Endothelial cell of umbilical vein (primary cell): ENCODE measurements around the gene PADI1. TPM values are rescaled to one million over a fixed set of nuclear protein-coding genes. Genes with fewer than 3 reads are reported as not detected.

Source experiments
- BruUV-seq: library from RNA; stranded (reverse); fragments of 400-500 nt; replicated peaks from 2 replicates; lab custom pipeline; 2021; lab: Mats Ljungman, UMichigan
- CTCF ChIA-PET: fragments of 300-600, 350-600 bp; sonication (Branson Sonifier 250); formaldehyde crosslinking; loops from one replicate; lab custom pipeline; 2021; ENCODE audit warnings: antibody characterized with exemption, inconsistent platforms; lab: Charles Lee
- POLR2A ChIA-PET: fragments of 300-600, 350-600 bp; sonication (Branson Sonifier 250); formaldehyde crosslinking; loops from one replicate; lab custom pipeline; 2021; ENCODE audit warnings: antibody characterized with exemption, inconsistent platforms; lab: Charles Lee
- DNase-seq: peaks from one replicate; pipeline ENCODE4 v3.0.0-alpha.2; 2011; ENCODE audit warnings: low read depth, low spot score
- FAIRE-seq: peaks from 2 replicates; lab custom pipeline; 2011; peaks lifted over from hg19 to GRCh38; lab: Jason Lieb, UNC
- H2AFZ ChIP-seq: 2 replicates; pipeline ENCODE4 v1.6.0; 2012; ENCODE audit warnings: low read depth, low read length, control low read depth, inconsistent platforms
- H3K27ac ChIP-seq: 2 replicates; pipeline ENCODE4 v1.5.1; 2011; ENCODE audit warnings: low read depth, mild to moderate bottlenecking, control low read depth, low read length, moderate library complexity; ENCODE audit not compliant: insufficient read depth
- H3K27me3 ChIP-seq, 2 experiments: 2 replicates each; pipeline versions ENCODE4 v1.6.0 to v1.6.1; 2011; ENCODE audit warnings: low read length in 2 of 2, mixed read lengths in 1 of 2; ENCODE audit not compliant: control insufficient read depth in 2 of 2, insufficient read depth in 2 of 2
- H3K36me3 ChIP-seq, 2 experiments: 2 replicates in 1 of 2; 3 replicates in 1 of 2; pipeline ENCODE4 v1.5.1; 2011; ENCODE audit warnings: low read length in 2 of 2, mild to moderate bottlenecking in 1 of 2, moderate library complexity in 1 of 2; ENCODE audit not compliant: control insufficient read depth in 2 of 2, insufficient read depth in 2 of 2; ENCODE audit errors: extremely low read depth in 1 of 2
- H3K4me1 ChIP-seq: 3 replicates; pipeline ENCODE4 v1.5.1; 2011; ENCODE audit warnings: mild to moderate bottlenecking, low read length; ENCODE audit not compliant: control insufficient read depth, insufficient read depth; ENCODE audit errors: extremely low read depth
- H3K4me2 ChIP-seq: 2 replicates; pipeline ENCODE4 v1.6.1; 2011; ENCODE audit warnings: low read length, control low read depth, mixed read lengths; ENCODE audit not compliant: insufficient read depth
- H3K4me3 ChIP-seq, 3 experiments: fragments of 200-600 bp in 1 of 3; sonication (generic), shearing (Covaris generic) in 1 of 3; replicated peaks in 1 of 3; 2 replicates each; pipeline ENCODE4 v1.5.1; 2011 to 2016; ENCODE audit warnings: control low read depth in 3 of 3, low read length in 3 of 3, mild to moderate bottlenecking in 2 of 3, inconsistent platforms in 1 of 3, low read depth in 1 of 3, moderate library complexity in 1 of 3; ENCODE audit not compliant: insufficient read depth in 1 of 3
- H3K79me2 ChIP-seq: 2 replicates; pipeline ENCODE4 v1.6.0; 2012; ENCODE audit warnings: low read length, inconsistent platforms; ENCODE audit not compliant: control insufficient read depth, insufficient read depth
- H3K9ac ChIP-seq: replicated peaks from 2 replicates; pipeline ENCODE3; 2011; ENCODE audit warnings: low read length, control low read depth; ENCODE audit not compliant: insufficient read depth; ENCODE audit errors: extremely low read depth
- H3K9me1 ChIP-seq: replicated peaks from 3 replicates; pipeline ENCODE4 v1.6.0; 2011; ENCODE audit warnings: mild to moderate bottlenecking, low read length; ENCODE audit not compliant: control insufficient read depth, insufficient read depth; ENCODE audit errors: extremely low read depth
- H3K9me3 ChIP-seq: replicated peaks from 2 replicates; pipeline ENCODE4 v1.5.1; 2012; ENCODE audit warnings: low read length, inconsistent platforms; ENCODE audit not compliant: control insufficient read depth, insufficient read depth
- H4K20me1 ChIP-seq: replicated peaks from 2 replicates; pipeline ENCODE3; 2011; ENCODE audit warnings: mild to moderate bottlenecking, low read length; ENCODE audit not compliant: control insufficient read depth, insufficient read depth; ENCODE audit errors: extremely low read depth
- CTCF ChIP-seq, 2 donors: IDR thresholded peaks; 1 replicate in 1 of 2; 2 replicates in 1 of 2; pipeline ENCODE4 v1.5.1; 2011; ENCODE audit warnings: low read length in 2 of 2, mild to moderate bottlenecking in 2 of 2, moderate library complexity in 2 of 2, control low read depth in 1 of 2, inconsistent platforms in 1 of 2, low read depth in 1 of 2; ENCODE audit not compliant: insufficient read depth in 1 of 2; ENCODE audit errors: extremely low read depth in 1 of 2
- EZH2 ChIP-seq: IDR thresholded peaks from 2 replicates; pipeline ENCODE4 v1.6.1; 2012; ENCODE audit warnings: borderline replicate concordance, low read depth, mild to moderate bottlenecking, moderate library complexity, low read length, inconsistent platforms; ENCODE audit not compliant: severe bottlenecking
- FOS ChIP-seq: IDR thresholded peaks from 2 replicates; pipeline ENCODE4 v1.6.1; 2011; ENCODE audit warnings: mild to moderate bottlenecking, low read length, moderate library complexity, borderline replicate concordance; ENCODE audit not compliant: insufficient read depth
- GATA2 ChIP-seq: IDR thresholded peaks from 2 replicates; pipeline ENCODE4 v1.7.0; 2011; ENCODE audit warnings: low read depth, mild to moderate bottlenecking, moderate library complexity, mixed read lengths, low read length; ENCODE audit not compliant: insufficient read length, insufficient read depth
- JUN ChIP-seq: IDR thresholded peaks from 2 replicates; pipeline ENCODE4 v1.6.1; 2011; ENCODE audit warnings: borderline replicate concordance, low read depth; ENCODE audit not compliant: insufficient read length, insufficient read depth
- MAX ChIP-seq: IDR thresholded peaks from 2 replicates; pipeline ENCODE4 v1.6.1; 2011; ENCODE audit not compliant: insufficient read depth, insufficient read length
- MYC ChIP-seq: IDR thresholded peaks from one replicate; pipeline ENCODE4 v1.6.1; 2011; ENCODE audit warnings: mild to moderate bottlenecking, low read depth, low read length
- POLR2A ChIP-seq: IDR thresholded peaks from 2 replicates; pipeline ENCODE4 v1.6.1; 2012; ENCODE audit warnings: low read depth, mild to moderate bottlenecking, control low read depth, low read length
- POLR2AphosphoS5 ChIP-seq: IDR thresholded peaks from 2 replicates; pipeline ENCODE4 v1.6.1; 2012; ENCODE audit warnings: low read depth, mild to moderate bottlenecking, control low read depth, low read length, moderate library complexity; ENCODE audit not compliant: insufficient read depth
- dilution Hi-C: fragments of 300-500 bp; cut with MboI; formaldehyde crosslinking; loops from one replicate; pipeline ENCODE4 v1.15.0; 2019; ENCODE audit warnings: low sequenced_read_pairs; ENCODE audit not compliant: extremely low pct_ligation_motif_present
- intact Hi-C: fragments of 100-400 bp; cut with micrococcal nuclease; formaldehyde crosslinking; loops from one replicate; pipeline ENCODE4 v1.10.0; 2022
- polyA plus RNA-seq, 4 experiments: library from polyadenylated mRNA; depleted of rRNA in 3 of 4; stranded (reverse) in 3 of 4; unstranded in 1 of 4; fragments of >200 nt; gene quantifications; 2 replicates each; pipeline versions ENCODE4 v1.2.1 to v1.2.3, GENCODE V29; 2011 to 2012; ENCODE audit warnings: missing spikeins in 1 of 4
- total RNA-seq: library from RNA; stranded (reverse); gene quantifications from 2 replicates; pipeline ENCODE4 v1.2.3, GENCODE V29; 2021

The PADI1 gene
- total and polyA plus RNA-seq, 2 donors (not counting 3 experiments of a cell fraction or from before 2014, with no cell fraction given) = 0.01 TPM; not detected in 1

- Histone ChIP-seq H3K4me2 (no peak overlapping the region), H3K9me1 (no peaks in the 10 kb centered on the region), H3K4me1 (no peaks in the 10 kb centered on the region), H3K27ac (no peak overlapping the region), H3K36me3 (no peaks in the 10 kb centered on the region), H3K4me3 (no peak overlapping the region), H3K27me3 (no peaks in the 10 kb centered on the region), H4K20me1 (no peaks in the 10 kb centered on the region), H3K79me2 (no peaks in the 10 kb centered on the region), H3K9ac (no peak overlapping the region), H2AFZ (no peak overlapping the region), H3K9me3 (no peaks in the 10 kb centered on the region)
- FAIRE-seq = no peak
- ChIA-PET CTCF (no interaction called here), POLR2A (interaction anchor here (0.5 kb wide), 1 partner anchor 18 kb away, joined by 5 read pairs; no protein-coding TSS in a partner anchor)
- TF ChIP-seq FOS (no peak), POLR2AphosphoS5 (no peak), MYC (no peak), POLR2A (no peak), GATA2 (no peak), CTCF (IDR thresholded peaks at IDR 0.05; ENCODE audit: extremely low read depth in 1 of 2, insufficient read depth in 1 of 2, low read depth in 1 of 2, low read length in 2 of 2) (no peak), JUN (no peak), MAX (no peak), EZH2 (no peak)
- dilution Hi-C loops (no loop called here), intact Hi-C loops (no loop called here)
- DNase-seq = no peak
- BruUV-seq = no TSS peak
These were observed 4.5 kb downstream of the PADI1 start for GRCh38 chr1:17209430-17209829.
